ENCODE data around the gene TMC1. TPM values are rescaled to one million over a fixed set of nuclear protein-coding genes. Genes with fewer than 3 reads are reported as not detected.

TMC1 gene
- total RNA-seq, 4 donors from 2014 or later: not detected

DNA sequence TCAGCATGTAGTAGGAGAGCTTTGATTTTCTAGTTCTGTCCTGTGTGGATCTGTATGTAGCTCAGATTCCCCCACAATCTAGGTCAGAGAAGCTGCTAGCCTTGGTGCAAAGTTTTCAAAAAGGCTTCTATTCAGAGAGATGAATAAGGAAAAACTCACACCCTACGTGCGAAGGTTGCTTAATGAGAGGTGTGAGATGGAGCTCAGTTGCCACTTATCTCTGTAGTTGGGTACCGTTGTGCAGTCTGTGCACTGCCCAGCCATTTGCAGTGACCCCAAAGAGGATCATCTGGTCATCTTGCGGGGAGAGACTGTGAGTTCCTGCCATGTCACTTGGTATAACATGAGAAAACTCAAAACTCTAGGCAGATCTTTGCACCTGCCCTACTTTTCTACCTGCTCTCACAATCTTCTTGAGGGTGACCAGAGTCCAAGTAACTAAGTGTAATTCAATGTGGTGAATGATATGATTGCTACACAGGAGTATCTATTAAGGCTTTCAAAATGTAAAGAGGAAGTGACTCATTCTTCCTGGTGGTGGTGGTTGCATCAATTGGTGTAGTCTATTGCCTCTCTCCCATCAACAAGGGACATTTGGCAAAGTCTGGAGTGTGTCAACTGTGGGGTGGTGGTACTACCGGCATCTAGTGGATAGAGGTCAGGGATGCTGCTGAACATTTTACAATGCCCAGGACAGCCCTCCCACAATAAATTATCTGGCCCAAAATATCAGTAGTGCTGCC is 65.2 kb downstream of the TMC1 start:
- Histone ChIP-seq H3K27ac (no peak overlapping the region), H3K4me1 (peaks cover 26% of the 10 kb centered on the region), H3K4me3 (no peak overlapping the region), H3K9me3 (no peaks in the 10 kb centered on the region), H3K36me3 (no peaks in the 10 kb centered on the region), H3K27me3 (no peaks in the 10 kb centered on the region)
- peak in 1 of 2 donors; percentile 66 for DNase-seq (ENCODE audit: low spot score in 2 of 2)
- no peak for TF ChIP-seq EP300 (IDR thresholded peaks at IDR 0.05)
- no peak for TF ChIP-seq POLR2A (IDR thresholded peaks at IDR 0.05)
- TF ChIP-seq, protein P1, sequence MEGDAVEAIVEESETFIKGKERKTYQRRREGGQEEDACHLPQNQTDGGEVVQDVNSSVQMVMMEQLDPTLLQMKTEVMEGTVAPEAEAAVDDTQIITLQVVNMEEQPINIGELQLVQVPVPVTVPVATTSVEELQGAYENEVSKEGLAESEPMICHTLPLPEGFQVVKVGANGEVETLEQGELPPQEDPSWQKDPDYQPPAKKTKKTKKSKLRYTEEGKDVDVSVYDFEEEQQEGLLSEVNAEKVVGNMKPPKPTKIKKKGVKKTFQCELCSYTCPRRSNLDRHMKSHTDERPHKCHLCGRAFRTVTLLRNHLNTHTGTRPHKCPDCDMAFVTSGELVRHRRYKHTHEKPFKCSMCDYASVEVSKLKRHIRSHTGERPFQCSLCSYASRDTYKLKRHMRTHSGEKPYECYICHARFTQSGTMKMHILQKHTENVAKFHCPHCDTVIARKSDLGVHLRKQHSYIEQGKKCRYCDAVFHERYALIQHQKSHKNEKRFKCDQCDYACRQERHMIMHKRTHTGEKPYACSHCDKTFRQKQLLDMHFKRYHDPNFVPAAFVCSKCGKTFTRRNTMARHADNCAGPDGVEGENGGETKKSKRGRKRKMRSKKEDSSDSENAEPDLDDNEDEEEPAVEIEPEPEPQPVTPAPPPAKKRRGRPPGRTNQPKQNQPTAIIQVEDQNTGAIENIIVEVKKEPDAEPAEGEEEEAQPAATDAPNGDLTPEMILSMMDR (IDR thresholded peaks at IDR 0.05): no peak
- peak in 1 of 3 donors; percentile 31 for TF ChIP-seq POLR2AphosphoS5 (IDR thresholded peaks at IDR 0.05)
- 88% methylated on average over 5 of the region's 5 CpGs for WGBS

DNA sequence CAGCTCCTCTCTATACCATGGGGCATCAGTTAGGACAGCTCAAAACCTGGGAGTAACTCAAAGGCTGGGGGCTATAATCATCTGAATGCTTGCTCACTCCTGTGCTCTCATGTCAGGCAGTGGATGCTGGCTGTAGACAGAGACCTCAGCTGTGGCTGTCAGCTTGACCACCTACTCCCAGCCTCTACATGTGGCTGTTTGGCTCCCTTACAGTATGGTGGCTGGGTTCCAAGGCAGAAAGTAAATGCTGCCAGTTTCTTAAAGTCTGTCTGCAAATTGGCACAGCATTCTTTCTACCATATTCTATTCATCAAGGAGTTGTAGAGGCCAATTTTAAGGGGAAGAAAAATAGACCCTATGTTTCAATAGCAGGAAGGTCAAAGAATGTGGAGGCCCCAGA is 66.9 kb downstream of the TMC1 start:
- no peaks in the 10 kb centered on the region for H3K36me3 ChIP-seq
- TF ChIP-seq POLR2AphosphoS5 (IDR thresholded peaks at IDR 0.05) (no peak), EP300 (IDR thresholded peaks at IDR 0.05) (no peak), POLR2A (IDR thresholded peaks at IDR 0.05) (no peak)
- TF ChIP-seq, protein P1 (IDR thresholded peaks at IDR 0.05): no peak
- peaks cover 24% of the 10 kb centered on the region for H3K4me1 ChIP-seq
- no peak for DNase-seq (ENCODE audit: low spot score in 2 of 2)
- no peaks in the 10 kb centered on the region for H3K9me3 ChIP-seq
- no peak overlapping the region for H3K27ac ChIP-seq
- H3K27me3 ChIP-seq: no peaks in the 10 kb centered on the region
- H3K4me3 ChIP-seq: no peak overlapping the region

DNA sequence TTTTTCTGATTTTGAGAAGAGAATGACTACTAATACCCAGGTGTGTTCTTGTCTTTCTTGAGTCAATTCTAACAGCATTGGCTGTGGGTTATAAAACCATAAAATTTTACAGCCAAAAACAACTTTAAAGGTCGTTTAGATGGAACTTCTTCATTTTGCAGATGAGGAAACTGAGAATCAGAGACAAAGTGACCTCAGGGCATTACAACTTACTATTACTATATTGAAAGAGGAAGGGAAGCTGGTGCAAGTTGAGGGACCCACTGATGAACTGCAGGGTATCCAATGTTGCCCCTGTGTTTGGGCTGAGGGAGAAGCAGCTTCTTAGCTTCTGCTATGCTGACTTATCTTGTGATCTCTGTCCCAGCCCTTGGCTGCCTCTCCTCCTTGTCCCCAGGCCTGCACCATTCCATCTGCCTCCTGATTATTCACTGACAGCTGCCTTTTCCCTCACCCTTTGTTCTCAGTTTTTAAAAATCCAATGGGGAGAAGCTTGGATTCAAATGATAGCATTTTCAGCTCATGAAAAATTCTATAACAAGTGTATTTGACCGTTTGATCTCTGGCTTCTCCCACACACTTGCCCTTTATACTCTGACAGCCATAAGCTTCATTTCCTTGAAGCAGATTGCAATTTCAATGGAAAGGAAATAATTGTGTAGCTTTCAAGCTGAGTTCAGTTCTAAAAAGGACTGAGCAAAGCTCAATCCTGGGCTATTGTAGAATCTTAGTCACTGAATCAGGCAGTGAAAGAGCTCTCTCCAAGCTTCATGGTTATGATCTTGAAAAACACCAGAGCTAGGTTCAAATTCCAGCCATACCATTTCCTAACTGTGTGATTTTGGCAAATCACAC is 68.5 kb downstream of the TMC1 start:
- DNase-seq (ENCODE audit: low spot score in 2 of 2): no peak
- no peak for TF ChIP-seq POLR2AphosphoS5 (IDR thresholded peaks at IDR 0.05)
- TF ChIP-seq EP300 (IDR thresholded peaks at IDR 0.05): no peak
- TF ChIP-seq POLR2A (IDR thresholded peaks at IDR 0.05): no peak
- TF ChIP-seq, protein P1 (IDR thresholded peaks at IDR 0.05): no peak
- H3K9me3 ChIP-seq: no peaks in the 10 kb centered on the region
- no peaks in the 10 kb centered on the region for H3K27me3 ChIP-seq
- H3K4me1 ChIP-seq: peaks cover 23% of the 10 kb centered on the region
- 41% methylated on average over 2 of the region's 2 CpGs for WGBS
- no peaks in the 10 kb centered on the region for H3K36me3 ChIP-seq
- no peak overlapping the region for H3K4me3 ChIP-seq
- no peak overlapping the region for H3K27ac ChIP-seq

DNA sequence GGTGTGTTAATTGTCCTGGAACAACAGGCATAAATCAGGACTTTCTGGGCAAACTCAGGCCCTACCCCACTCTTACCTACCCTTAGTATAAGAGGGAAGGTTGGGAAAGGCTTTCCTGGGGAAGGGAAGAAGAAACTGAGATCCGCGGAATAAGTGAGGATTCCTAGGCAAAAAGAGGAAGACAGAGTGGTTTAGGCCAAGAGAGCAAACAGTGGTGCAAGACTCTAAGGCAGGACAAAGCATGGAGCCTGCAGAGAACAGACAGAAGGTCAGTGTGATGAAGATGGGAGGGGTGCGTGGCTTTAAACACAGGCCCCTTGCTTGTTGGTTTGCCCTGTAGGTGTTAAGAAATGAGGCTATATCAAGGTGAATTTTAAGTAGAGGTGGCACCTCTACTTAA is 69.4 kb downstream of the TMC1 start:
- WGBS: 91% methylated on average over 3 of the region's 3 CpGs
- Histone ChIP-seq H3K4me3 (no peak overlapping the region), H3K27ac (no peak overlapping the region), H3K27me3 (no peaks in the 10 kb centered on the region), H3K36me3 (no peaks in the 10 kb centered on the region), H3K9me3 (no peaks in the 10 kb centered on the region), H3K4me1 (peaks cover 23% of the 10 kb centered on the region)
- DNase-seq (ENCODE audit: low spot score in 2 of 2): no peak
- TF ChIP-seq, protein P1 (IDR thresholded peaks at IDR 0.05): no peak
- no peak for TF ChIP-seq EP300 (IDR thresholded peaks at IDR 0.05)

All from suprapubic skin (tissue), 4 donors.